Superior temporal gyrus (tissue), 1 donor: Measurements from ENCODE around the gene LRMDA.

Source experiments
- DNase-seq: peaks from one replicate; pipeline ENCODE4 v3.0.0-alpha.2; 2016; ENCODE audit errors: extremely low spot score

LRMDA gene

GRCh38 chr10:75773813-75774782 lies 342.7 kb downstream of the LRMDA start:
- no peak for DNase-seq

DNA sequence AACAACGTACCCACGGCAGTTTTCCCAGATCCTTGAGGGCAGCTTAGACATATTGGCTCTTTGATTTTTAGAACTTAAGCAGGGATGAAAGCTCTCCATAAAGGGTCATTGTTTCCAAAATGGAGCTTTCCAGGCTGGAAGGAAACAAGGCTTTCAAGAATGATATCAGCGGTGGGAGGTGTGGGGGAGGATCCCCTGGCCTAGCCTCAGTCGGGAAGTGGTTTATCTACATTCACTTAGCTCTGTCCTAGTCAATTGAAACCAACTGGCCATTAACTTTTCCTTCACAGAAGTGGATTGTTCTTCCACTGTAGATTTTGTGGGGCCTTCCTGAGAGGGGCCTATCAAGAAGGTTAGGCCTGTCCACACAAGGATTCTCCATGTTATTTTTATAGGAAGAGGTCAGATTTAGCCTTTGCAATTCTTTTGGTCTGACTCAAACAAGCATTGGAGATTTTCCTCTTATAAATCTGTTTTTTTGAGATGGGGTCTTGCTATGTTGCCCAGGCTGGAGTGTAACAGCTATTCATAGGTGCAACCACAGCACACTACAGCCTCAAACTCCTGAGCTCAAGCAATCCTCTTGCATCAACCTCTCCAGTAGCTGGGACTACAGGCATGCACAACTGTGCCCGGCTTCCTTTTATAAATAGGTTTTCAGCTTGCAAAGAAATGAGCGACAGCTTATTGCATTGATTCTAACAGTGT lies 343.5 kb downstream of the LRMDA start:
- no peak for DNase-seq

DNA sequence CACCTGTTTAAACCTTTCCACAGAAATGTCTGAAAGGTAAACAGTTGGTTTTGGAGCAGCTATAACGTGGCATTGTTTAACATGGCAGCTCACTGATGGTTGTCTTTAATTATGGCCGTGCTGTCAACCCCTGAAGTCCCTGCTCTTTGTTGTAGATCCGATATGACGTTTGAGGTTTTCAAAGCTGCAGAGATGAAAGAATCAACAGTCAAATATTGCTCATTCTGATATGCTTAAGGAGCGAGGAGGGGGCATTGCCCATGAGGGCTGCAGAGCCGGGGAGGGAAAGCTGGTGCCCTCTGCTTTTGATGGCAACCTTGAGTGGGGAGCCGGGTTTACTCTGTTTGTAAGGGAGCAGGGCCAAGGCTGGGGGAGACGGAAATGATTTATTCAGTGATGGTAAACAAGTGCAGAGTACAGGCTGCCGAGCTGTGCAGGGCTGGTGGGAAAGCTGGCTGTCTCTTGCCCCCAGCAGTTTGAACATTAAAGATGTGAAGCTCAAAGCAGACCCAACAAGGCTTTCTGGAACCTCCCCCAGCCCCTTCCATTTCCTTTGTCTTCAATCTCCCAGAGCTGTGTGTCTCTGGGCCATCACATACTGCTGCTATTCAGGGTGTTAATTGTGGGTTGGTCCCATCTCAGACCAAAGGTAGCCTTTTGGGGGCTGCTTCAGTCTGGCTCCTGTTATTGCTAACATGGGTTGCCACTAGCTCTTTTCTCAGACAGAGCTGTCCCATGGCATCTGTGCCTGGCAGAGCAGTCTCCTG lies 345.5 kb downstream of the LRMDA start:
- DNase-seq, result no peak

DNA sequence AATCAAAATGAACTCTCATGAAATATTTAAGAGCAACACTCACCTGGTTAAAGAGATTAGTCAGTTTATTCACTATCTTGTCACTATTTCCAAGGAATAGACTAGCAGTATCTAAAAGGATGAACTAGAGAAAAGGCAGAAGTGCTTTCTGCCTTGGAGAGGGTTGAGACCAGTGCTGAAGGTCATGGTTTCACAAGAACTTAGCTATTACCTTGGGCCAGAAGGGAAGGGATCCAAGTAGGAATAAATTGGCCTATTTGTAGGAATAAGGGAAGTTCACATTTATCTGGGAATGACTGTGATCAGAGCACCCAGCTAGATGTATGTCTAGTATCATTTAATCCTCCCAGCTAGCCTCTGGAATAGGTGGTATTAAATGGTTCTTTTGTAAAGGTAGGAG lies 347.2 kb downstream of the LRMDA start:
- DNase-seq, result no peak

GRCh38 chr10:75779276-75779675 lies 347.9 kb downstream of the LRMDA start:
- DNase-seq, result no peak

GRCh38 chr10:75782463-75783248 lies 351.2 kb downstream of the LRMDA start:
- no peak for DNase-seq

GRCh38 chr10:75788394-75789205 lies 357.2 kb downstream of the LRMDA start:
- DNase-seq, result peak; percentile 84

DNA sequence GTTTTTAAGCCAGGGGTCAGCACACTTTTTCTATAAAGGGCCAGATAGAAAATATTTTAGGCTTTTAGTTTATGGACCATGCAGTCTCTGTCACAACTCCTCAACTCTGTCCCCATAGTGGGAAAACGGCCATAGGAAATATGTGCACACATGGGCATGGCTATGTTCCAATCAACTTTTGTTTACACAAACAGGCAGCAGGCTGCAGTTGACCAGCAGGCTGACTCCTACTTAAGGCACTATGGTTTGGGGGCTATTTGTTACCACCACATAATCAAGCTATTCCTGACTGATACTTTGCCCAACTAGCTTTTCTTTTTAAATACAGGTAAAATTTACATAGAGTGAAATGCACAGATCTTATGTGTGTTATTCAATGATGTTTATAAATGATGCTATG lies 362.4 kb downstream of the LRMDA start:
- DNase-seq, result no peak

GRCh38 chr10:75801121-75801520 lies 369.7 kb downstream of the LRMDA start:
- DNase-seq, result no peak

DNA sequence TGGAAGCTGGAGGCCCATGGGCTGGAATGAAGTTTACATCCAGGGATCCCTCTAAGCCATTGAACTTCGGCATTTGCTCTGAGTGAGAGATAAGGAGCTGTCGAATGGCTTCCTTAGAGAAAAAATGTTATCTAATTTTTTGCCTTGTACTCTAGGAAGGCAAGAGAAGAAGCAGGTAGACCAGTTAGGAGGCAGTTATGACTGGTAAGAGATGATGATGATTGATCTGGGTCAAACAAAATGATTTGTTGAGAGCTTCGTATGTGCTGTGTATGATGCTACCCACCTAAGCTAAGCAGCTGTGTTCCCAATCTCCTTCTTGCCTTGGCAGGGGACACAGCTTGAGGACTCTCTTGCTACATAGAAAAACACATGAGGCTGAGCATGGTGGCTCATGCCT lies 370.2 kb downstream of the LRMDA start:
- no peak for DNase-seq

DNA sequence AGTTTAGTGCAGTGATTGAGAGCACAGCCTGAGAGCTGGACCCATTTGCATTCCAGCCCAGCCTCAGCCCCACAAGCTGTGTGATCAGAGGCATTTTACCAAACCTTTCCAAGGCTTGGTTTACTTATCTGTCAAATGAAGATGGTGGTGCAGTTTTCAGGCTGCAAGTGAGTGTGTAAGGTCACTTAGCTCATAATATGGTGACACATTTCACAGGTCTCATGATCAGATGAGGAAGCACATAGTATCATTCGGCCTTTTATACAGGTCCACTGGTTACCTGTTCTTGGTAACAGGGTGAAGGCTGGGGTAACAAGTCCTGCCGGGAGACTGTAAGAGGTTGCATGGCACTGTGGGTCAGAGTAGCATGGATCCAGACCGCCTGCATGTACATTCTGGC lies 371.7 kb downstream of the LRMDA start:
- no peak for DNase-seq

DNA sequence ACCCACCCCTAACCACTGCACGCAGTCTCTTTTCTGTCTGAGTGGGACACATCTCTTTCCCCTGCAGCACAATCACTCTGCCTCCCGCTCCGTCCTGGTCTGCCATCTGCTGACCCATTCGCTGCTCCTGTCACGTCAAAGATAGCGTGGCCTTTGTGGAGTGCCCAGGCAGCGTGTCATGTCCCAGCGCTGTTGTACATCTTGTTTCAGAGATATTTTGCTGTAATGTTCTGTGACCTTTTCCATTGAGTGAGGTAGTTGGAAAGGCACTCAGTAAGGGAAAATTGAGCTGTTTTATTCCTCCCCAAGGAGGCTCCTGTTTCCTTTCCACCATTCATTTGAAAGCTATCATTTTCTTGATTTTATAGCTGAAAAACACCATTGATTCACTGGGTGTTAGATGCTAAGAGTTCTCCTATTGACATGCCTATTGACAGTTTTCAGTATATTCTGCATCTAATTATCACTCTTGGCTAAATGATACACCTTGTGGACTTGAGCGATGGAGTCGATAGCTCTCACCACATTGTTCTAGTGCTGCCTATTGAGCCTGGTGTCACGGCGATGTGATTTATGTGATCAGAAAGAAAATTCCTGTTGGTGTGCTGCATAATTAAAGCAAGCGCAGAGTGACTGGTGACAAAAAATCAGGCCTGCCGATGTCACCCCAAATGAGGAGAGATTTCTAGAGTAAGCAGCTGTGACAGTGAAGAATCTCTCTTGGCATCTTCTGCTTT lies 372.6 kb downstream of the LRMDA start:
- DNase-seq, result no peak

DNA sequence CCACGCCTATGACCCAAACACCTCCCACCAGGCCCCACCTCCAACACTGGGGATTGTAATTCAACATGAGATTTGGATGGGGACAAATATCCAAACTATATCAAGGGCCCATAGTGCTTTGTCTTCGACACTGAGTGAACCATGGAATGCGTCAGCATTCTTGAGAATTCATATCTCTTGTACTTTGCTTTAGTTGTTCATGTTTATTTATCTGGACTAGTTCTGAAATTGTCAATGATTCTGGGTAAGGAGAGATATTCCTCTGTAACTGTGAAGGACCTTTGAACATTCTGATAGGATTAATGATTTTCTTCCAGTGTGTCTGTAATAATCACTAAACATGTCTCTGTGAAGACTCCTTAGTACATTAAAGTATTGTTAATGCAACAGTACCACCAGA lies 374.8 kb downstream of the LRMDA start:
- DNase-seq, result no peak

DNA sequence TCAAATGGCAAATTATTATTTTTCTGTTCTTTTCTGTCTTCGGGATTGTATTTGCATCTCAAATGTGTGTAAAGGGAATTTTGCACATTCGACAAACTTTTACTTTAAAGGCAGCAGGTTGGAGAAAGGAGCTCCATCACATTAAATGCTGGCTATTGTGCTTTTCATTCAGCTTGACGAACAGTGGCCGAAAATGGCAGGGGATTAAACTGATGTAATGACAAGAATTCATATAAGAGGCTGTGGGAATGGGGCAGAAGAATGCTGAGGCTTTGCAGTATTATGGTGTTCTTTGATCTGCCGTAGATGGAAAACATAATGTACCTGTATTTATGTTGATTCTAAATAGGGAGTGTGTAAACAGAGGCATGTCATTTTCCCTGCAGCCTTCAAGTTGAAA lies 376.0 kb downstream of the LRMDA start:
- DNase-seq, result no peak

GRCh38 chr10:75809003-75809402 lies 377.6 kb downstream of the LRMDA start:
- no peak for DNase-seq

DNA sequence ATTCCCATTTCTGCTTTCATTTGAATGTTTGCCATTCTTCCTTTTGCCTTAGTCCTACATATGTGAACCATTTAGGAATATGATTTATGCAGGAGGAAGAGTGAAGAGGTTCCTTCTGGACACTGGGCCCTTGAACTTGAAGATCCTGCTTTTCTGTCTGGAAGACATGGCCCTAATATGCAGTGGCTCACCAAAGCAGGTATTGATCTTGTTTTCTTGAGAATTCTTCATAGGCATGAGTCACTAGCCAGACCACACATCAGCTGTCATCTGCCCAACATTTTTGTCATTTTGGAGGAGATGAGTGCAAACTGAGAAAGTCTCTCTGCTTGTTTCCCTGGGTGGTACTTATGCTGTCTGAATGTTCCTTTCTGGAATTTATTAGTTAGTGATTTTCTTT lies 382.6 kb downstream of the LRMDA start:
- no peak for DNase-seq

- no peak for DNase-seq
Observed at GRCh38 chr10:75815066-75815465, 383.6 kb downstream of the LRMDA start.

GRCh38 chr10:75817198-75817597 lies 385.8 kb downstream of the LRMDA start:
- no peak for DNase-seq

DNA sequence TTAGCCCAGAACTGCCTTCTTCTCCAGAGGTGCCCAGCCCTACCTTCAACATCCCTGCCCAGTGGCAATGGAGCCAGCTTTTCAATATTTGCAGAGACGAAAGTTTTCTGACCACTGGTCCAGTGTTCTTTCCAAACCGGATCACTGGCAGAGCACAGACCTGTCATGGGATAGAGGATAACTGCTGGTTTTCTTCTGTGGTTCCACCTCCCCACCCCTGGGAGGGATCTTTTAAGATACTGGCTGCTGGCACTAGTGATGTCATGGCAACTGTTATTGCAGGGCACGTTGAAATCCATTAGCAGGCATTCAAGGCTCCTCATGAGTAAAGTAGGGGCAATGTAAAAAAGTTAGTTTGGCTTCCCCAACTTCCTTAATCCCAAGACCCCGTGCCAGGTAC lies 387.1 kb downstream of the LRMDA start:
- no peak for DNase-seq

GRCh38 chr10:75825235-75825634 lies 393.8 kb downstream of the LRMDA start:
- no peak for DNase-seq
